Liver (tissue), 3 donors: ENCODE results near the gene TMEM9B.

ENCODE experiments used
- ATF3 ChIP-seq: IDR thresholded peaks from 2 replicates; pipeline ENCODE4 v1.6.1; 2016; ENCODE audit warnings: antibody characterized with exemption
- EGR1 ChIP-seq, 2 donors: IDR thresholded peaks; 2 replicates each; pipeline ENCODE4 v1.6.1; 2016 to 2018; ENCODE audit warnings: antibody characterized with exemption in 2 of 2, low read depth in 2 of 2
- FOXA1 ChIP-seq: IDR thresholded peaks from 2 replicates; pipeline ENCODE4 v1.6.1; 2016; ENCODE audit warnings: antibody characterized with exemption
- MAX ChIP-seq: IDR thresholded peaks from 2 replicates; pipeline ENCODE4 v1.6.1; 2016; ENCODE audit warnings: antibody characterized with exemption
- RAD21 ChIP-seq, 2 donors: IDR thresholded peaks; 2 replicates each; pipeline ENCODE4 v1.6.1; 2016; ENCODE audit warnings: antibody characterized with exemption in 2 of 2, mild to moderate bottlenecking in 2 of 2
- TAF1 ChIP-seq: conservative IDR thresholded peaks from 2 replicates; pipeline ENCODE4 v1.6.1; 2016; ENCODE audit warnings: antibody characterized with exemption, mild to moderate bottlenecking
- YY1 ChIP-seq: IDR thresholded peaks from 2 replicates; pipeline ENCODE4 v1.6.1; 2016; ENCODE audit warnings: antibody characterized with exemption, mild to moderate bottlenecking
- TF ChIP-seq, protein P1 (sequence below): fragments of 150-350 bp; IDR thresholded peaks from 2 replicates; pipeline ENCODE4 v1.5.1; 2017; ENCODE audit warnings: improper control_type of control experiment, low read depth, low read length; ENCODE audit not compliant: missing input control
- donor health status: healthy.
- donor health status: healthy.

GRCh38 chr11:9008661-9009060 is 44.4 kb upstream of the TMEM9B start:
- TF ChIP-seq YY1 = no peak
- TF ChIP-seq, protein P1, sequence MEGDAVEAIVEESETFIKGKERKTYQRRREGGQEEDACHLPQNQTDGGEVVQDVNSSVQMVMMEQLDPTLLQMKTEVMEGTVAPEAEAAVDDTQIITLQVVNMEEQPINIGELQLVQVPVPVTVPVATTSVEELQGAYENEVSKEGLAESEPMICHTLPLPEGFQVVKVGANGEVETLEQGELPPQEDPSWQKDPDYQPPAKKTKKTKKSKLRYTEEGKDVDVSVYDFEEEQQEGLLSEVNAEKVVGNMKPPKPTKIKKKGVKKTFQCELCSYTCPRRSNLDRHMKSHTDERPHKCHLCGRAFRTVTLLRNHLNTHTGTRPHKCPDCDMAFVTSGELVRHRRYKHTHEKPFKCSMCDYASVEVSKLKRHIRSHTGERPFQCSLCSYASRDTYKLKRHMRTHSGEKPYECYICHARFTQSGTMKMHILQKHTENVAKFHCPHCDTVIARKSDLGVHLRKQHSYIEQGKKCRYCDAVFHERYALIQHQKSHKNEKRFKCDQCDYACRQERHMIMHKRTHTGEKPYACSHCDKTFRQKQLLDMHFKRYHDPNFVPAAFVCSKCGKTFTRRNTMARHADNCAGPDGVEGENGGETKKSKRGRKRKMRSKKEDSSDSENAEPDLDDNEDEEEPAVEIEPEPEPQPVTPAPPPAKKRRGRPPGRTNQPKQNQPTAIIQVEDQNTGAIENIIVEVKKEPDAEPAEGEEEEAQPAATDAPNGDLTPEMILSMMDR = no peak
- no peak for TF ChIP-seq MAX
- no peak for TF ChIP-seq ATF3
- no peak for TF ChIP-seq EGR1 (IDR thresholded peaks at IDR 0.05; ENCODE audit: low read depth in 2 of 2)
- no peak for TF ChIP-seq RAD21 (IDR thresholded peaks at IDR 0.05)
- no peak for TF ChIP-seq TAF1
- TF ChIP-seq FOXA1 = no peak
